ENCODE measurements around the gene ACBD5.

The ACBD5 gene

GRCh38 chr10:27152687-27153086, 87.9 kb downstream of the ACBD5 start:
- DNase-seq (ENCODE audit: low spot score), result no peak

GRCh38 chr10:27150261-27150660, 90.3 kb downstream of the ACBD5 start:
- DNase-seq (ENCODE audit: low spot score), result no peak

GRCh38 chr10:27147701-27148100, 92.9 kb downstream of the ACBD5 start:
- DNase-seq (ENCODE audit: low spot score), result no peak

GRCh38 chr10:27145937-27146336, 94.7 kb downstream of the ACBD5 start:
- no peak for DNase-seq (ENCODE audit: low spot score)

All from activated CD4-positive, alpha-beta T cell treated with anti-CD3 and anti-CD28 coated beads, Interleukin-2, Interleukin-4, amounts not matched to agents 100 ng/mL and 50 ng/mL, durations not matched to agents 16 hours and 8 hours (primary cell).